H1 (cell line): ENCODE results near the gene PIEZO1. TPM values are rescaled to one million over a fixed set of nuclear protein-coding genes. Genes with fewer than 3 reads are reported as not detected.

ENCODE experiments used
- BRCA1 ChIP-seq: IDR thresholded peaks from 2 replicates; pipeline ENCODE4 v1.6.1; 2012; ENCODE audit warnings: low read depth, low read length, improper control_type of control experiment
- CHD7 ChIP-seq: fragments of 300-600 bp; sonication (generic); IDR thresholded peaks from 2 replicates; pipeline ENCODE4 v1.7.1; 2012; ENCODE audit warnings: low read length, moderate library complexity, mild to moderate bottlenecking, inconsistent platforms; ENCODE audit not compliant: insufficient replicate concordance
- GABPA ChIP-seq: IDR thresholded peaks from 2 replicates; pipeline ENCODE4 v1.6.1; 2011; ENCODE audit warnings: mild to moderate bottlenecking, low read length, moderate library complexity, borderline replicate concordance; ENCODE audit not compliant: insufficient read depth
- RAD21 ChIP-seq, 2 experiments: IDR thresholded peaks in 1 of 2; conservative IDR thresholded peaks in 1 of 2; 2 replicates each; pipeline ENCODE4 v1.6.1; 2011; ENCODE audit warnings: low read depth in 2 of 2, low read length in 2 of 2, improper control_type of control experiment in 1 of 2, inconsistent platforms in 1 of 2, mild to moderate bottlenecking in 1 of 2, moderate library complexity in 1 of 2
- SP4 ChIP-seq: IDR thresholded peaks from 2 replicates; pipeline ENCODE4 v1.6.1; 2012; ENCODE audit warnings: low read length, inconsistent platforms
- polyA plus RNA-seq, 7 experiments: library from polyadenylated mRNA; depleted of rRNA in 3 of 7; stranded (reverse) in 5 of 7; unstranded in 2 of 7; fragments of >200 nt in 5 of 7; fragments of 200-250 nt in 2 of 7; gene quantifications; 1 replicate in 5 of 7; 2 replicates in 1 of 7; 4 replicates in 1 of 7; pipeline versions ENCODE4 v1.2.1 to v1.2.3, GENCODE V29; 2011 to 2013; ENCODE audit warnings: missing spikeins in 2 of 7, mixed read lengths in 2 of 7
- total RNA-seq: library from RNA; stranded (reverse); fragmentation: NEBNext Ultra II Directional; extraction: Animal tissue kit (Norgen Biotek cat#: 25700); gene quantifications from 2 replicates; pipeline ENCODE4 v1.2.1, GENCODE V29; 2021

The PIEZO1 gene
- total and polyA plus RNA-seq, 2 of the 8 experiments (the other 6 are each of a cell fraction or from before 2014, with no cell fraction given): 42.3 to 67.5 TPM

- no peak for TF ChIP-seq CHD7
- no peak for TF ChIP-seq SP4
- no peak for TF ChIP-seq GABPA
- no peak for TF ChIP-seq RAD21 (IDR thresholded peaks at IDR 0.05 in 1 of 2, conservative IDR thresholded peaks at IDR 0.05 in 1 of 2; ENCODE audit: low read depth in 2 of 2, low read length in 2 of 2)
- TF ChIP-seq BRCA1: no peak
These were observed 34.2 kb downstream of the PIEZO1 start (continued) for GRCh38 chr16:88750854-88751253.
